Neural crest cell (in vitro differentiated cells): ENCODE results near the gene TMEM14B. TPM values are rescaled to one million over a fixed set of nuclear protein-coding genes. Genes with fewer than 3 reads are reported as not detected.

ENCODE experiments used
- DNase-seq: peaks from one replicate; pipeline ENCODE4 v3.0.0; 2021; ENCODE audit warnings: low read depth, mixed read lengths, low spot score
- H3K27ac Mint-ChIP-seq: one replicate; pipeline ENCODE4 v1.8.0; 2021; ENCODE audit warnings: mild to moderate bottlenecking, mixed read lengths; ENCODE audit not compliant: unreplicated experiment
- H3K27me3 Mint-ChIP-seq: 2 replicates; pipeline ENCODE4 v1.8.0; 2021; ENCODE audit warnings: low read depth, mild to moderate bottlenecking, mixed read lengths
- H3K36me3 Mint-ChIP-seq: 2 replicates; pipeline ENCODE4 v1.8.0; 2021; ENCODE audit warnings: low read depth, mild to moderate bottlenecking, mixed read lengths
- H3K4me1 Mint-ChIP-seq: 2 replicates; pipeline ENCODE4 v1.8.0; 2021; ENCODE audit warnings: mixed read lengths
- H3K4me3 Mint-ChIP-seq: one replicate; pipeline ENCODE4 v1.8.0; 2021; ENCODE audit warnings: mild to moderate bottlenecking, mixed read lengths
- H3K9me3 Mint-ChIP-seq: 2 replicates; pipeline ENCODE4 v1.8.0; 2021; ENCODE audit warnings: mixed read lengths
- total RNA-seq: library from RNA; stranded (reverse); gene quantifications from 2 replicates; pipeline ENCODE4 v1.2.1, GENCODE V29; 2021
- TF ChIP-seq, protein P1 (sequence below): fragments of 200-600 bp; sonication (generic); conservative IDR thresholded peaks from 2 replicates; pipeline ENCODE4 v1.5.0; 2021; ENCODE audit warnings: antibody characterized with exemption, mild to moderate bottlenecking

TMEM14B gene
- total RNA-seq, 1 donor from 2014 or later, result 81.5 TPM

GRCh38 chr6:10763006-10763405 is 15.4 kb downstream of the TMEM14B start:
- H3K36me3 Mint-ChIP-seq, result peaks cover 20% of the 10 kb centered on the region
- H3K9me3 Mint-ChIP-seq, result peaks cover 4% of the 10 kb centered on the region
- no peak for DNase-seq
- H3K4me3 Mint-ChIP-seq, result no peak overlapping the region
- no peaks in the 10 kb centered on the region for H3K27me3 Mint-ChIP-seq
- H3K4me1 Mint-ChIP-seq, result peaks cover 19% of the 10 kb centered on the region
- TF ChIP-seq, protein P1, sequence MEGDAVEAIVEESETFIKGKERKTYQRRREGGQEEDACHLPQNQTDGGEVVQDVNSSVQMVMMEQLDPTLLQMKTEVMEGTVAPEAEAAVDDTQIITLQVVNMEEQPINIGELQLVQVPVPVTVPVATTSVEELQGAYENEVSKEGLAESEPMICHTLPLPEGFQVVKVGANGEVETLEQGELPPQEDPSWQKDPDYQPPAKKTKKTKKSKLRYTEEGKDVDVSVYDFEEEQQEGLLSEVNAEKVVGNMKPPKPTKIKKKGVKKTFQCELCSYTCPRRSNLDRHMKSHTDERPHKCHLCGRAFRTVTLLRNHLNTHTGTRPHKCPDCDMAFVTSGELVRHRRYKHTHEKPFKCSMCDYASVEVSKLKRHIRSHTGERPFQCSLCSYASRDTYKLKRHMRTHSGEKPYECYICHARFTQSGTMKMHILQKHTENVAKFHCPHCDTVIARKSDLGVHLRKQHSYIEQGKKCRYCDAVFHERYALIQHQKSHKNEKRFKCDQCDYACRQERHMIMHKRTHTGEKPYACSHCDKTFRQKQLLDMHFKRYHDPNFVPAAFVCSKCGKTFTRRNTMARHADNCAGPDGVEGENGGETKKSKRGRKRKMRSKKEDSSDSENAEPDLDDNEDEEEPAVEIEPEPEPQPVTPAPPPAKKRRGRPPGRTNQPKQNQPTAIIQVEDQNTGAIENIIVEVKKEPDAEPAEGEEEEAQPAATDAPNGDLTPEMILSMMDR, result no peak
- no peak overlapping the region for H3K27ac Mint-ChIP-seq

DNA sequence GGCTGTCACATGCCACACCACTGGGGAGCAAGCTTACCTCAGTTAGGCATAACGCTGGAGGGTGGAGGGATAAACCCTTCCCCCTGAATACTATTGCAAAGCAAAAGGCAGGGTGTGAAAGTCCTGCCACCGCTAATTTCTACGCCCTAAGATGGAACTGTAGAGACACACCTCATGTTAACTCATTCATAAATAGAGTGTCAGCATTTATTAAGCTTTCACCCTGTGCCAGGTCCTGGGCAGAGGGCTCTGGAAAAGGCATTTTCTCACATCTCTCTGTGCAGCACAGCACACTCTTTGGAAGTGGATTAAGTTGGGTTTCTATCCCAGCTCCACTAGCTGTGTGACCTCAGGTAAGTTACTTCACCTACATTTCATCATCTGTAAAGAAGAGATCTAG is 21.8 kb downstream of the TMEM14B start:
- no peak overlapping the region for H3K27ac Mint-ChIP-seq
- peaks cover 5% of the 10 kb centered on the region for H3K36me3 Mint-ChIP-seq
- no peak for DNase-seq
- H3K27me3 Mint-ChIP-seq, result no peaks in the 10 kb centered on the region
- H3K4me3 Mint-ChIP-seq, result no peak overlapping the region
- TF ChIP-seq, protein P1, result no peak
- H3K4me1 Mint-ChIP-seq, result peaks cover 4% of the 10 kb centered on the region
- H3K9me3 Mint-ChIP-seq, result no peaks in the 10 kb centered on the region

DNA sequence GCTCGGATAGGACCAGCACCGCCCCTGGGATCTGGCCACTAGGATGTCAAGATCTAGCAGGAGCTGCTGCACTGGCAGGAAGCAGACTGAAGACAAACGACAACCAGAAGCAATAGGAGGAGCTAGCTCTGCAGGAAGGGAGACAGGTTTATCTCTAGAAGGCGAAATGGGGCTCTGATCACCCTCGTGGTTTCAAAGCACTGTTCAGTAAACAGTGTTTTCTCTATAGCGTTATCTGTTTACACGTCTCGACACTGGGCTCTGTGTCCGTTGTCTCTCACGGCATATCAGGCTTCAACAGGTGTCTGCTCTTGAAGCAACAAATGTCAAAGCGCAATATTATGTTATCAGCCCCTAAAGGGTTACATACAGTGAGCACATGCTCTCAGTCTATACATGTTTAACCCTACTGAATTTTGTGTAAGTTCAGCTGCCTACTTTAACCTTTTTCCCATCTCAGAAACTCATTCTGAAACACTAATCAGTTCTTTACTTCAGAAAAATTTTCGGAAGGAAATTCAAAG is 23.8 kb downstream of the TMEM14B start:
- Mint-ChIP-seq H3K36me3 (peaks cover 11% of the 10 kb centered on the region), H3K9me3 (no peaks in the 10 kb centered on the region), H3K4me3 (no peak overlapping the region), H3K27me3 (no peaks in the 10 kb centered on the region), H3K4me1 (peaks cover 2% of the 10 kb centered on the region), H3K27ac (no peak overlapping the region)
- TF ChIP-seq, protein P1, result no peak
- DNase-seq, result no peak

DNA sequence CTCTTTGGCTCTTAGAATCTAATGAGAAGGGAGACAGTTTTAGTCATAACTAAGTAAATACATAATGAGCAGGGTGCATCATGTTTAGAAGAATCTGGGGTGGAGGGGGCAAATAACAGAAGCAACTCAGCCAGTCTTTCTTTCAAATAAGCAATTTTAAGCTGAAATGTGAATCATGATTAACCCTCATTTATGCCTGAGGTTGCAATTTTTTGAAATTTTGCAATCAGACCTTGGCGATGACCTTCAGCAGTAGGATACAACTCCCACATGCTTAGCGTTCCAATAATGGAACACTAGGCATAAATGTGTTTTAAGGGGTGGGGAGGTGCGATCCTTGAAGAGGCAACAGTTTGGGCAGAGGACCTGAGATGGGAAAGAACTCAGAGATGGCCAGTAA is 30.6 kb downstream of the TMEM14B start:
- no peaks in the 10 kb centered on the region for H3K9me3 Mint-ChIP-seq

GRCh38 chr6:10779076-10779475 is 31.5 kb downstream of the TMEM14B start:
- Mint-ChIP-seq H3K4me3 (no peak overlapping the region), H3K4me1 (no peaks in the 10 kb centered on the region), H3K27ac (no peak overlapping the region), H3K9me3 (no peaks in the 10 kb centered on the region), H3K27me3 (no peaks in the 10 kb centered on the region), H3K36me3 (peaks cover 14% of the 10 kb centered on the region)
- DNase-seq, result no peak
- TF ChIP-seq, protein P1, result no peak

More for the DNA sequence above, 30.6 kb downstream of the TMEM14B start:
- no peaks in the 10 kb centered on the region for H3K27me3 Mint-ChIP-seq
- no peaks in the 10 kb centered on the region for H3K4me1 Mint-ChIP-seq
- H3K4me3 Mint-ChIP-seq, result no peak overlapping the region
- H3K36me3 Mint-ChIP-seq, result peaks cover 14% of the 10 kb centered on the region
- H3K27ac Mint-ChIP-seq, result no peak overlapping the region
- TF ChIP-seq, protein P1, result no peak
- DNase-seq, result no peak

- no peak for DNase-seq
- H3K9me3 Mint-ChIP-seq, result peaks cover 3% of the 10 kb centered on the region
- no peaks in the 10 kb centered on the region for H3K27me3 Mint-ChIP-seq
- no peak overlapping the region for H3K27ac Mint-ChIP-seq
- H3K4me3 Mint-ChIP-seq, result no peak overlapping the region
- peaks cover 4% of the 10 kb centered on the region for H3K4me1 Mint-ChIP-seq
- peaks cover 9% of the 10 kb centered on the region for H3K36me3 Mint-ChIP-seq
- TF ChIP-seq, protein P1, result no peak
These were observed 44.1 kb downstream of the TMEM14B start for GRCh38 chr6:10791673-10792072.
